ENCODE measurements around the gene MKNK1.

The MKNK1 gene

GRCh38 chr1:46536527-46536926 is 67.5 kb downstream of the MKNK1 start:
- no peak for DNase-seq

GRCh38 chr1:46535063-46535462 is 69.0 kb downstream of the MKNK1 start:
- peak in 1 of 2 experiments; percentile 35 for DNase-seq

GRCh38 chr1:46533179-46533864 is 70.7 kb downstream of the MKNK1 start:
- DNase-seq: peak in 1 of 2 experiments; percentile 78

GRCh38 chr1:46532498-46533178 is 71.4 kb downstream of the MKNK1 start:
- DNase-seq: peak in 1 of 2 experiments; percentile 78

- no peak for DNase-seq
These were observed 72.0 kb downstream of the MKNK1 start for GRCh38 chr1:46532095-46532494.

- peak in 1 of 2 experiments; percentile 33 for DNase-seq
These were observed 73.2 kb downstream of the MKNK1 start for GRCh38 chr1:46530791-46531409.

GRCh38 chr1:46530311-46530710 is 73.8 kb downstream of the MKNK1 start:
- no peak for DNase-seq

GRCh38 chr1:46529031-46529630 is 74.9 kb downstream of the MKNK1 start:
- DNase-seq: no peak

- peak in 1 of 2 experiments; percentile 29 for DNase-seq
These were observed 75.6 kb downstream of the MKNK1 start for GRCh38 chr1:46528297-46528955.

GRCh38 chr1:46527474-46528296 is 76.4 kb downstream of the MKNK1 start:
- peak; percentile 7 to 82 for DNase-seq

- DNase-seq: no peak
These were observed 77.3 kb downstream of the MKNK1 start for GRCh38 chr1:46526691-46527291.

GRCh38 chr1:46526013-46526690 is 77.9 kb downstream of the MKNK1 start:
- DNase-seq: no peak

- no peak for DNase-seq
These were observed 78.7 kb downstream of the MKNK1 start for GRCh38 chr1:46525253-46525983.

- DNase-seq: no peak
These were observed 79.2 kb downstream of the MKNK1 start for GRCh38 chr1:46524843-46525242.

- no peak for DNase-seq
These were observed 80.3 kb downstream of the MKNK1 start for GRCh38 chr1:46523496-46524353.

- no peak for DNase-seq
These were observed 81.1 kb downstream of the MKNK1 start for GRCh38 chr1:46522969-46523320.

- DNase-seq: no peak
These were observed 81.7 kb downstream of the MKNK1 start for GRCh38 chr1:46522184-46522968.

- no peak for DNase-seq
These were observed 82.7 kb downstream of the MKNK1 start for GRCh38 chr1:46521414-46521813.
